Right lobe of liver (tissue), 6 donors: ENCODE results near the gene IRF4. TPM values are rescaled to one million over a fixed set of nuclear protein-coding genes. Genes with fewer than 3 reads are reported as not detected.

Source experiments
- ATAC-seq, 4 donors: fragments of 200-7000 bp; cut with Tn5 transposase; one replicate each; pipeline ENCODE4 v1.9.1; 2020; ENCODE audit warnings: mild to moderate bottlenecking in 4 of 4, moderate library complexity in 4 of 4
- DNase-seq, 3 donors: peaks; one replicate each; pipeline ENCODE4 v3.0.0-alpha.2; 2020
- H3K27ac ChIP-seq, 3 donors: fragments of 200-600 bp; one replicate each; pipeline ENCODE4 v1.8.0; 2022
- H3K27me3 ChIP-seq, 2 donors: fragments of 200-600 bp; one replicate each; pipeline ENCODE4 v1.8.0; 2022
- H3K36me3 ChIP-seq, 4 donors: fragments of 200-600 bp; sonication (generic) in 1 of 4; one replicate each; pipeline versions ENCODE4 v1.5.1 to v1.8.0; 2017 to 2022; ENCODE audit warnings: control low read depth in 1 of 4
- H3K4me1 ChIP-seq, 4 donors: fragments of 200-600 bp; sonication (generic) in 1 of 4; one replicate each; pipeline versions ENCODE4 v1.5.1 to v1.8.0; 2017 to 2022; ENCODE audit warnings: control low read depth in 1 of 4
- H3K4me3 ChIP-seq, 3 donors: fragments of 200-600 bp; one replicate each; pipeline ENCODE4 v1.8.0; 2022
- H3K9me3 ChIP-seq, 4 donors: fragments of 200-600 bp; sonication (generic) in 1 of 4; one replicate each; pipeline versions ENCODE4 v1.5.1 to v1.8.0; 2017 to 2022; ENCODE audit warnings: control low read depth in 1 of 4
- CTCF ChIP-seq, 4 donors: fragments of 200-600 bp in 3 of 4; fragments of 450-650 bp in 1 of 4; IDR thresholded peaks; one replicate each; pipeline versions ENCODE4 v1.5.1 to v1.8.0; 2016 to 2022; ENCODE audit warnings: antibody characterized with exemption in 4 of 4, mild to moderate bottlenecking in 2 of 4
- POLR2A ChIP-seq: fragments of 450-650 bp; IDR thresholded peaks from one replicate; pipeline ENCODE4 v1.6.1; 2017; ENCODE audit warnings: antibody characterized with exemption, mild to moderate bottlenecking
- WGBS: methylation state at CpG from one replicate; pipeline ENCODE4 v1.1.6; 2018; ENCODE audit warnings: low coverage, low lambda C conversion rate; ENCODE audit not compliant: insufficient coverage; ENCODE audit errors: missing lambda C conversion rate; 5-methylcytosine and 5-hydroxymethylcytosine counted together
- intact Hi-C, 2 donors: fragments of 100-400 bp; cut with DNase I; formaldehyde crosslinking; loops; one replicate each; pipeline versions ENCODE4 v1.11.2 to v1.14.1; 2022
- total RNA-seq, 6 experiments: library from RNA; depleted of rRNA in 2 of 6; stranded (reverse); fragments of >200 nt in 2 of 6; fragmentation: NEBNext Ultra II Directional in 3 of 6; extraction: Animal tissue kit (Norgen Biotek cat#: 25700) in 3 of 6; gene quantifications; one replicate each; pipeline versions ENCODE4 v1.1.0 to v1.2.4, GENCODE V29; 2016 to 2023
- donor health status: DM: no; HTN: yes; CAD: no.
- donor health status: DM: no; HTN: no; CAD: no.
- donor health status: DM: no; HTN: no; CAD: no.
- donor health status: DM: no; HTN: yes; CAD: no.
- donor health status: DM: no; HTN: yes; CAD: no.

IRF4 gene
- total RNA-seq, 6 experiments from 2014 or later, result 0.24 to 5.0 (median 1.6) TPM

DNA sequence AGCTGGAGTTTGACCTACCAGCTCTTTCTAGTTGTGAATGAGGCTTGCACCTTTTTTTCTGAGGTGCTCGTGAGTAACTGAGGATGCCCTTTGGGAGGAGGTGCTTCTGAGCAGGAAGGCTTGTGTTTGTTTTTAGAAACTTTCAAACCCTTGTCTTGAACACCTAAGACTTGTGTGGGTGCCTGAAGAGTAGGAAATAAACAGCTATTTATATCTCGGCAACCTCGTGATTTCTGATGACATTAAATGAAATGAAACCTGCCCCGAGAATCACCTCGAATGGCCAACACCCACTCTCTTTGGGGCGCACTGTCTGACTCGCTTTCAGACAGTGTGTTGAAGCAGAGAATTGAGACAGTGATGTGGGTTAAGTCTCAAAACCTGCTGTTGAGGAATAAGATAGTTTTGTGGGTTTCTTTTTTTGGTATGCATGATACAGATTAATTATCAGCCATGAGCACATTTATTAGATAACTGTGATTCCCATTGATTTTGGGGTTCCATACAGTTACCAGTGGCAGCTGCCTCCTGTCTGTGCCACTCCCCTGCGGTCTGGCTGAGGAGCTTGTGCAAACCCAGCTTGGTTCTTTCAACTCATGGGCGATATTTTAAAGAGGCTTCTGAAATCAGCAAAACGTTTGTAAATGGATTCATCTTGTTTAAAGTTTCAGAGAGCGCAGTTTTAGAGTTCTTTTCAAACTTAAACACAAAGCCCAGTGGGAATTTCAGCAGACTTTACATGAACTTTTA, 8.4 kb downstream of the IRF4 start:
- Histone ChIP-seq H3K4me1 (no peaks in the 10 kb centered on the region), H3K4me3 (no peak overlapping the region), H3K36me3 (no peaks in the 10 kb centered on the region), H3K27me3 (peaks cover 0 to 9% of the 10 kb centered on the region in 2 donors), H3K9me3 (no peaks in the 10 kb centered on the region), H3K27ac (no peak overlapping the region)
- no peak for DNase-seq
- no peak for ATAC-seq
- 51% methylated on average over 11 of the region's 11 CpGs for WGBS
- TF ChIP-seq POLR2A, result no peak
- no peak for TF ChIP-seq CTCF (IDR thresholded peaks at IDR 0.05)
- intact Hi-C loops, result no loop called here

DNA sequence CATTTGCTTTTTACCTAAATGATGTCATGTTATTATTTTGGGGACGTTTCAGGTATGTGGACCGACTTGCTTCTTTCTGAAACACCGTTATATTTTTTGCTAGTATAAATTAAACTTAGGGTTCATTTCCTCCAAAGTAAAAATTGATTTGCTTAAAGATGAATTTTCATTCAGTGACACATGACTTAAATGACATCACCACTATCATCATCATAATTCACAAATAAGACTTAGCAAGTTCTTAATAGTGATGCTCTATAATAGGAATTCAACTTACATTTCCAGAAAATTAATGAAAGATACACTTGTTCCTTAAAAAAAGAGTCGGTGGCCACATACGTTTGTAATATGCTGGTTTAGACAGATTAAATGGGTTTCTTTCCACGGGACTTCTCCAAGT, 9.3 kb downstream of the IRF4 start:
- ATAC-seq, result no peak
- H3K27me3 ChIP-seq, result peaks cover 0 to 9% of the 10 kb centered on the region in 2 donors
- H3K4me1 ChIP-seq, result no peaks in the 10 kb centered on the region
- no peaks in the 10 kb centered on the region for H3K9me3 ChIP-seq
- TF ChIP-seq CTCF (IDR thresholded peaks at IDR 0.05), result no peak
- TF ChIP-seq POLR2A, result no peak
- WGBS, result 67% methylated on average over 6 of the region's 6 CpGs
- intact Hi-C loops, result no loop called here
- H3K4me3 ChIP-seq, result no peak overlapping the region
- H3K36me3 ChIP-seq, result no peaks in the 10 kb centered on the region
- H3K27ac ChIP-seq, result no peak overlapping the region
- no peak for DNase-seq

- Histone ChIP-seq H3K27ac (no peak overlapping the region), H3K4me3 (no peak overlapping the region), H3K36me3 (no peaks in the 10 kb centered on the region), H3K4me1 (no peaks in the 10 kb centered on the region), H3K27me3 (peaks cover 0 to 9% of the 10 kb centered on the region in 2 donors), H3K9me3 (no peaks in the 10 kb centered on the region)
- no peak for TF ChIP-seq CTCF (IDR thresholded peaks at IDR 0.05)
- TF ChIP-seq POLR2A, result no peak
- intact Hi-C loops, result no loop called here
- WGBS, result 51% methylated on average over 9 of the region's 27 CpGs
- DNase-seq, result no peak
- ATAC-seq, result no peak
These were observed 9.9 kb downstream of the IRF4 start for GRCh38 chr6:401239-401993.

DNA sequence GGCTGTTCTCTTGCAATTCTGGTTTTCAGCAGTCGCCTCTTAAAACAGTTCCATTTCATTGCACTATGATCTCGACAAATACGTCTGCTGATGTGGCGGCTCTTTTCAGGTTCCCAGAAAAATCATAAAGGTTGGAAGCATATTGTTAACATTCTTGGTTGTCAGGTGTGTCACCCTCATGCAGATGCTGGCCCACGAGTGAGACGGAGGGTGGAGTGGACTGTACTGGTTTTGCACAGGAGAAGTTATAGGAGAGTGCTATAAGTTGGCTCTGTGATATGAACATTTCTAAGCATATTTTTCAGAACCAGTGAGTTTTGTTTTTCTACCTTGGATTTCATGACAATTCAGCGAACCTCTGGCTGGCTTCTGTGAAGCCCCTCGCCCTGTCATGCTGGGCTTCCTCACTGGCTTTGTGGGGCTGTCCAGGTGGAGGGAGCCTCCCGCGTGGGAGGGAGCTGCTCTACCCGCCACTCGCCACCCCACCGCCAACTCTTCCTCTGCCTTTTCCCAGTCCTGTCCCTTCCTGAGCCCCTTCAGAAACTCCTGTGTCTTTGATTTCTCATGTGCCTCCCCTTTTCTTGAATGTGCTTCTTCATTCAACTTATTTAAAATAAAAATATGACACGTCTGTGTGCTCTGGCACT, 10.6 kb downstream of the IRF4 start:
- 76% methylated on average over 14 of the region's 14 CpGs for WGBS
- peaks cover 0 to 9% of the 10 kb centered on the region in 2 donors for H3K27me3 ChIP-seq
- DNase-seq (no peak), ATAC-seq (no peak)
- H3K9me3 ChIP-seq, result no peaks in the 10 kb centered on the region
- H3K4me1 ChIP-seq, result no peaks in the 10 kb centered on the region
- intact Hi-C loops, result no loop called here
- no peaks in the 10 kb centered on the region for H3K36me3 ChIP-seq
- H3K4me3 ChIP-seq, result no peak overlapping the region
- H3K27ac ChIP-seq, result no peak overlapping the region
- TF ChIP-seq POLR2A (no peak), CTCF (IDR thresholded peaks at IDR 0.05) (no peak)
